ENCODE measurements around the gene OSTF1.

Gene OSTF1, protein sequence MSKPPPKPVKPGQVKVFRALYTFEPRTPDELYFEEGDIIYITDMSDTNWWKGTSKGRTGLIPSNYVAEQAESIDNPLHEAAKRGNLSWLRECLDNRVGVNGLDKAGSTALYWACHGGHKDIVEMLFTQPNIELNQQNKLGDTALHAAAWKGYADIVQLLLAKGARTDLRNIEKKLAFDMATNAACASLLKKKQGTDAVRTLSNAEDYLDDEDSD

DNA sequence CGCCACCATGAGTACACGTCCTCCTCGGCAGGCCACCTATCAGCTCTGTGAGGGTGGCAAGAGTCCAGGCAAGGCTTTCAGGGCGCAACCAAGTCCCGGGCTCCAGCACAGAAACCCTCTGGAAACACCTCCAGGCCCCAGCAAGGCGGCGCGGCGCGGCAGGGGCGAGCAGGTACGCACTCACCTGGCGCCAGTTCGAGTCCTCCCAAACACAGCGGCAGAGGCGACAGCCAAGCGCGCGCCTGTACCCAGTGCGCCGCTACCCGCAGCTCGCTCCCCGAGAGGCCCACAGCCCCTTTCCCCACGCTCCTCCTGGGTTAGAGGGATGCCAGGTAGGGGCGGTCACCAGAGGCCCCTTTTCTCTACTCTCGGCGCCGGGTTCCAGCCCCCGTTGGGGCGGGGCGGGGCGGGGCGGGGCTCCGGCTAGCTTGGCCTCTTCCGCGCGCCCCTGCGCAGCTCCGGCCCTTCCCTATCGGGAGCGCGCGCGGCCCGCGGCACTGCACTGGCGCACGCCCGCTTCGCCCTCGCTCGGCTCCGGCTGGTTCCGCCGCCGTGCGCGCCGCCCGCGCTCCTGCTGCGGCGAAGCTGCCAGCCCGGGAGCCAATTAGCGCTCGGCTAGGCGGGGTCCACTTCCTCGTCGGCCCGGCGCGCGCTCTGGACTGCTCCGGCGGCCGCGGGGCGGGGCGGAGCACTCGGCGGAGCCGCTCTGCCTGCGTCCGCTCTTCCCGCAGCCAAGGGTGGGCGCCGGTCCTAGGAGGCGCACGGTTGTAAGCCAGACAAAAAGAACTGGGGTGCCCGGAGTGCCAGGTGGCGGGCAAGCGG, at the start of gene OSTF1, which contains the start of gene NMRK1:
OSTF1 (plus strand) TSS at position 691 of the 822 bp plus-strand sequence. CDS start 179 bp downstream, outside the sequence.
NMRK1 (minus strand) TSS at position 332 of the 822 bp plus-strand sequence. CDS start 5,040 bp downstream, outside the sequence.
- DNase-seq (ENCODE audit: low read depth in 2 of 2), result peak; percentile 87 to 92

- DNase-seq (ENCODE audit: low read depth in 2 of 2), result no peak
Measured at GRCh38 chr9:75039009-75039408, 49.3 kb upstream of the OSTF1 start.

DNA sequence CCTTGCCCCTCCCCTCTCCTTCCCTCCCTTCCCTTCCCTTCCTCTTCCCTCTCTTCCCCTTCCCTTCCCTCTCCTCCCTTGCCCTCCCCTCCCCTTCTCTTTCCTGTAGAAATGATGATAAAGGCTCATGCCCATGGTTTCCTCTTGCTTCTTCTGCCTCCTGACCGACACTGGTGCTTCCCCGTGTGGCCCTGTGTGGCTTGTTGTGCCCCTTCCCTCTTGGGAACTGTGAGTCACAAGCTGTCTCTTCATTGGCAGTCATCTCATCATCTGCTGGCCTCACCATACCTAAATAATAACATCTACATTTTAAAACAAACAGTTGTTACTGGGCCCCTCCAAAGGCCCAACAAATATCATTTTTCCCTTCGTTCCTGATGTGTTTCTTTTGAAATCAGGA, 48.5 kb upstream of the OSTF1 start:
- DNase-seq (ENCODE audit: low read depth in 2 of 2), result no peak

DNA sequence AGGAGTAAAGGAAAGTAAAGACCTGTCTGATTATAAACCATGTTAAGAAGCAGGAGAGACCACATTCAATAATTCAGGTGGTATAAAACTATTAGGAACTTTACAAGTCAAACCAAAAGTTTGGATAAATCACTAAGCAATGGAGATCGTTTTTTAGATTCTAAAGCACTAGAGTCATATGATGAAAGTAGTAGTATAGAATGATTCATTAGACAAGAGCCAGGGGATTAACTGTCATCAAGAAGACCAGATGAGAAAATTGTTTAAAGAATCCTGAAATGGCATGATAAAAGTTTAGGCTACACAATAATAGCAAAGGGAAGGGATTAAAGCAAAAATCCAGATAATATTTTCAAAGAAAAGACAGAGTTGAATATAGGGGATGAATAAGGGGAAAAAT, 47.3 kb upstream of the OSTF1 start:
- DNase-seq (ENCODE audit: low read depth in 2 of 2), result no peak

GRCh38 chr9:75046725-75047345, 41.5 kb upstream of the OSTF1 start:
- no peak for DNase-seq (ENCODE audit: low read depth in 2 of 2)

- DNase-seq (ENCODE audit: low read depth in 2 of 2), result no peak
Measured at GRCh38 chr9:75047506-75047905, 40.8 kb upstream of the OSTF1 start.

DNA sequence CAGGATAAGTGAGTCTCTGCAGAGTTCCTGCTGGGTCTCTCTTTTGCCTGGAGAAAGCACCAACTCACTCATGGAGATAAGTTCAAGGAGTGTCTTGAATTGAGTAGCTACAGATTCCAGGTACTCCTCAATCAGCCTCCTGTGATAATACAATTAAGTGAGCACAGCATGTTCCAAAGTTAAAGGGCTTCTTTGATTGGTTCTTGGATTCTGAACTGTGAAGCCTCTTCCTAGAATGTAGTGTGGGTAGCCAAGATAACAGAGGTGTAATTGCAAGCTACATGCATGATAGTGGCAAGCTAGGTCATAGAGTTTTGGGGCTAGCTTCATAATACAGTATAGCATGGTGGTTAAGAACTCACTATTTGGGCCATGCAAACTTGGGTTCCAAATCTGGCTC, 37.0 kb upstream of the OSTF1 start:
- no peak for DNase-seq (ENCODE audit: low read depth in 2 of 2)

DNA sequence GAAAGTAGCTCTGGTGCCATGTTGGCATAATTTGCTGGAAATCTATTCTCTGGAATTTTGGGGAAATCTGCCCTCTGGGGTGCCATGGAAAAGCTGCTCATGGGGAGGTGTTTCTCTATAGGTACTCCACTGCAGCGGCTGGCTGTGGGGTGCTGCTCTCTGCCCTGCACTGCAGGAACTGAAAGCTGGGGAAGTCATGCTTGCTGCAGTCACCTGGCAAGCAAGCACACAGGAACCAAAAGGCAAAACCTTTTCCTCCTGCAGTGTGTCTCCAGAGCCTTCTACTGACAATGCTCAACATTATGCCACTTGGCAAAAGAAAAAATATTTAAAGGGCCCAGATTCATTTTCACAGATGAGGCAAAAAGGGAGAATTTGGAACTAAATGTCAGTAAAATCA, 34.4 kb upstream of the OSTF1 start:
- no peak for DNase-seq (ENCODE audit: low read depth in 2 of 2)

GRCh38 chr9:75054368-75055001, 33.8 kb upstream of the OSTF1 start:
- no peak for DNase-seq (ENCODE audit: low read depth in 2 of 2)

- DNase-seq (ENCODE audit: low read depth in 2 of 2), result no peak
Measured at GRCh38 chr9:75061169-75061568, 27.1 kb upstream of the OSTF1 start.

- DNase-seq (ENCODE audit: low read depth in 2 of 2), result no peak
Measured at GRCh38 chr9:75063556-75064305, 24.6 kb upstream of the OSTF1 start.

DNA sequence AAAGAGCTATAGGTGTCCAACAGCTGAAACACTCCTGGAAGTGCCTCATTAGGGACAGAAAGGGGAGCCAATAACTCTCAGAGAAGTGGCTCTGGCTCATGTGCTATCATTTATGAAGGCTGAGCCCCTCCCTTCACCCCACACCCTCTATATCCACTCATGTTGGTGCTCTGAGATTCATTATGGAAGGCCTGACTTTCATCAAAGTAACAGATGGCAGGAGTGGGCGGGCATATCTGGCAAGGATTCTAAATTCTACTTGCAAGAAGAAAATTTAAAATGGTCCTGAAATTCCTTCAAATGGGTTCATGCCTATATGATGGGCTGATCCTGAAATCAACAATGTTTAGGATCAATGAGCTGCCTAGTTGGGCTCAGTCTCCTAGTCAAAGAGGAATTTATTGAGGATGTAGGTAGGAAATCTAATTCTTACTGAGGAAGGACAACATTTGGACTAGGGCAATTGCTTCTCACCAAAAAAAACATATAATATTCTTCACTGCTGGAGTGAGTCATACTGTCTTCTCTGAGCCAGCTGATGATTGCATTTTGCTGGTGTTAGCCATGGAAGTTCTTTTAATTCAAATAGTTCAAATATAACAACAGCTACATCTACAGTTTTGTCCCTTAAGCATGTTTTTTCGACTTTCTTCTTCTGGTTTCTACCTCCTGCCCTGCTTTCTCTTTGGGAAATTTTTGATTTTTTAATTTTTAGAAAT, 23.8 kb upstream of the OSTF1 start:
- DNase-seq (ENCODE audit: low read depth in 2 of 2), result no peak

- no peak for DNase-seq (ENCODE audit: low read depth in 2 of 2)
Measured at GRCh38 chr9:75065510-75065909, 22.8 kb upstream of the OSTF1 start.

DNA sequence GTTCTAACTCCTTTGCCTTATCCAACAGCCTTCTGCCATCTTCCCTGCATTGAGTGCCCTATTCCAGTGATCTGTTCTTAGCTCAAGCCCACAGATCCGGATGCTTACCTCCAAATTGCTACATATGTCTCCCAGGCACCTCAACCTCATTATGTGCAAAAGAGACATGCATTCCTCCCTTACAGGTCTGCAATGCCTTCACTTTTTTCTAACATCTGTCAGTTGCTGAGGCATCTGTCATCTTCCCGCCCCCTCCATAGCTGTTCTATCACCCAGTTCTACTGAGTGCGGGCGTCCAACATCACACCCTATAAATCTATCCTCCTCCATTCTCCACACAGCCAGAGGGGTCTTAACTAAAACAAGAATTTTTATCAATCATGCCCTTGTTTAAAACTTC, 20.4 kb upstream of the OSTF1 start:
- DNase-seq (ENCODE audit: low read depth in 2 of 2), result no peak

GRCh38 chr9:75069171-75069570, 19.1 kb upstream of the OSTF1 start:
- DNase-seq (ENCODE audit: low read depth in 2 of 2), result no peak

- peak; percentile 46 to 62 for DNase-seq (ENCODE audit: low read depth in 2 of 2)
Measured at GRCh38 chr9:75071530-75072122, 16.7 kb upstream of the OSTF1 start.

- no peak for DNase-seq (ENCODE audit: low read depth in 2 of 2)
Measured at GRCh38 chr9:75072895-75073294, 15.4 kb upstream of the OSTF1 start.

DNA sequence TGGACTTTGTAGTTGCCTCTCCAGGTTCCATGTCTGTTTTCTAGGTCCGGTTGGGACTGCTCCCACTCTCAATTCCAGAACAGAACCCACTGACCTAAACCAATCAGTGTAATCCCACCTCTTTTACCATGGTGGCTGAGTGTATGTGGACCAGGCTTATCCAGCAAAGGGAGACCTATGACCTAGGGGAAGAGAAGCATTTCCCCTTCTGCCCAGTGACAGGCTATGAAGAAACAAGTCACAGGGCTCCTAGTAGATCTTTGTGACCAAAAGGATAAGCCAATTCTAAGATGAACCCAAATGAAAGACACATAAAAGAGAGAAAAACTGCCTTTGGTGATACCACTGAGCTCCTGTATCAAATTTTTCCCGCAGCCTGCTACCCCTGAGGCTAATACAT, 6.7 kb upstream of the OSTF1 start:
- DNase-seq (ENCODE audit: low read depth in 2 of 2), result no peak

DNA sequence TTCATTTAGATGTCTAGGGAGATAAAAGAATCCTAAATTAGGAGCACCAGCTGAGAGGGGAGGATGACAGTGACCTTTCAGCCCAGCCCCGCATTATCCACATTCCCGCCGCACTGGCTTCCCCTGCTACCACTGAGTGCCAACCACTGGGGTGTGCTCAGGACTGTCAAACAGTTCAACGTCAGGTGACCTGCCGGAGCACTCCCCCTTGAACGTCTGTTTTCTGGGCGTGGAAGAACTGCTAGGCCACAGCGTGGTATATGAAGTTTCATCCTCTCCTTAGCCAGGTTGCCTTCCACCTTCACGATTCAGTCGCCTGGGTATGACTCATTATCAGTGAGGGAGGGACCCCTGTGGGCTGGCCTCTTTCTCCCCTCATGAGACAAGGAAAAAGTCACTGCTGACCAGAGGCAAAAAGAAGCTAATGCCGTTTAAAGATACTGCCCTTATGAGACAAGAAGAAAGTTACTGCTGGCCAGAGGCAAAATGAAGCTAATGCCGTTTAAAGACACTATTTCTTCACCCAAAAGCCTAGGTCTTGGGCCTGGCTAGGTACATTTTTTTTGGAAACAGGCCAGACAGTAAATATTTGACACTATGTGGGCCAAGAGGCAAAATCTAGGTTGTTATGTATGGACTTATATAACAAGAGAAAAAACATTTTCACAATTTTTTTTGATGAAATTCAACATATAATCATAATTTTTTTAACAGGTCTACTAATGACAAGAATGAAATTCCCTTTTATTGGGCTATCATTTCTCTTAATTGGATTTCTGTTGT, 4.9 kb upstream of the OSTF1 start:
- DNase-seq (ENCODE audit: low read depth in 2 of 2), result no peak

Data from stimulated activated CD4-positive, alpha-beta T cell treated with anti-CD3 and anti-CD28 coated beads, Interleukin-4, amount 100 ng/mL, for 48 hours (primary cell).